ENCODE results near the gene COMMD4.

COMMD4 gene

GRCh38 chr15:75357976-75358673 is 22.3 kb downstream of the COMMD4 start:
- no peak for DNase-seq

DNA sequence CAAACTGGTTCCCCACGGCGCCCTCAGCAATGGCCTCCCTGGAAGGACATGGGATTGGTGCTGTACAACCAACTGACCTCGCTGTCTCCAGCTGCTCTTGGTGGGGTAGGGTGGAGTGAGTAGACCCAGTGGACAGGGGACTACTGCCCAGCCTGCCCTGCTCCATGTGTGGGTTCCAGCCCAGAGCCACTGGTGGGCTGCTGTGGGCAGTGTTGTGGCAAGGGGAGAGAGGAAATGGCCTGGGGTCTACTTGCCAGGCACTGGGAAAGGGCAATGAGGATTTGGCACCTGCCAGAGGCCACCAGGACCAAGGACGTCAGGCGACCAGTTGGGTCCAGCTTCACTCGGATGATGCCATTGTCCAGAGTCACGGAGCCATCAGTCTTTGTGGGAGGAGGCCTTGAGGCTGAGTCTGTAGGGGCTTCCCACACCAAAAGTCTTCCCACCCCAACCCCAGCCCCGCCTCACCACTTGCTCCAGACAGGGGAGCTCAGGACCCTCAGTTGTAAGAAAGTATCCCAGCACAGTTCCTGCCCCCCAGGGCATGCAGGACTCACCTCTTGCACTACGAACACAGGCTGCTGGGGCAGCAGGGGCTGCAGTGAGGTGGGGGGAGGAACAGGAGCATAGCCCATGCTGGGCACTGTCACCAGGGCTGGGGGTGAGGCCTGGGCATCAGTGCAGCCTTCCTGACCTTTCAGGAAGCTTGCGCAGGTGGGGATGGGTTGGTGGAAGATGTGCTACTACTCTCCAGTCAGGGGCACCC is 23.1 kb downstream of the COMMD4 start:
- no peak for DNase-seq

- no peak for DNase-seq
Measured at GRCh38 chr15:75359537-75360250, 23.8 kb downstream of the COMMD4 start.

DNA sequence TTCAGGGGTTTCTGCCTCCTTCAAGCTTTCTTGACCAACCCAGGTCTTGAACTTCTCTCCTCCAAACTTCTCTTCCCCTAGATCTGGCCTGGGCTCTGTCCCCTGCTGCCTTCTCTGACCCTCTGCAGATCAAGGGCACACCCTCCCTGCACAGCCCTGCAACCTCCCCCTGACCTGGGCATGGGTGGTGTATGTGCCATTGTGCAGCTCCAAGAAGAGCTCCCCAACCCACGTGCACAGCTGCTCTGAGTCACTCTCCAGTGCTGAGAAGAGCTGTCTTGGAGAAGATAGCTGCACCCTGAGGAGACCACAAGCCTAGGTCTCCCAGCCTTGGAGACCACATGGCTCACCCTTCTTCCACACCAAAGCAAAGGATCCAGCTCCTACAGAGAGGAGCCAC is 24.5 kb downstream of the COMMD4 start:
- no peak for DNase-seq

- no peak for DNase-seq
Measured at GRCh38 chr15:75360856-75361255, 25.0 kb downstream of the COMMD4 start.

DNA sequence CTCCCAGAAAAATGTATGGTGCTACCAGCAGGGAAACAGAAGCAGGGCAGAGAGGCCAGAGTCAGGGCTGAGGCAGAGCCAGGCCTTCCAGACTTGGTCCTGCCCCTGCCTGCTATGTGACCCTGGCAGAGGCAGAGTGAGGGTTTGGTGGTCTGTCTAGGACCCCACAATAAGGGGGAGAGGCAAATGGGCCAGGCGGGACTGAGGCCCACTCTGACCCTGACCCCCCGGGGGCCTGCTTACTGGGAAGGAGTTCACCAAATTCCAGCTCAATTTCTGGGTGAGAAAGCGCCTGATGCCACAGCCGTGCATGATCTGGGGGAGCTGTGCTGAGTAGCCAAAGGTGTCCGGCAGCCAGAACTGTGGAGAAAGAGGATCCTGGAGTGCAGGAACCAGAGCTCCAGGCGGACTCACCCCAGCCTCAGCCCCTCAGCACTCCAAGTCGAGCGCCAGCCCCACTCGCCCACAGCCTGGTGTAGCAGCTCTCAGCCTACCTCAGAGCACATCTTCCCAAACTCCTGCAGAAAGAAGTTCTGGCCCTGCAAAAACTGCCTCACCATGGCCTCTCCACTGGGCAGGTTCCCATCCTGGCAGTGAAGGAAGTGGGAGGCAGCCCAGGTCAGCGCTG is 25.6 kb downstream of the COMMD4 start:
- DNase-seq = no peak

DNA sequence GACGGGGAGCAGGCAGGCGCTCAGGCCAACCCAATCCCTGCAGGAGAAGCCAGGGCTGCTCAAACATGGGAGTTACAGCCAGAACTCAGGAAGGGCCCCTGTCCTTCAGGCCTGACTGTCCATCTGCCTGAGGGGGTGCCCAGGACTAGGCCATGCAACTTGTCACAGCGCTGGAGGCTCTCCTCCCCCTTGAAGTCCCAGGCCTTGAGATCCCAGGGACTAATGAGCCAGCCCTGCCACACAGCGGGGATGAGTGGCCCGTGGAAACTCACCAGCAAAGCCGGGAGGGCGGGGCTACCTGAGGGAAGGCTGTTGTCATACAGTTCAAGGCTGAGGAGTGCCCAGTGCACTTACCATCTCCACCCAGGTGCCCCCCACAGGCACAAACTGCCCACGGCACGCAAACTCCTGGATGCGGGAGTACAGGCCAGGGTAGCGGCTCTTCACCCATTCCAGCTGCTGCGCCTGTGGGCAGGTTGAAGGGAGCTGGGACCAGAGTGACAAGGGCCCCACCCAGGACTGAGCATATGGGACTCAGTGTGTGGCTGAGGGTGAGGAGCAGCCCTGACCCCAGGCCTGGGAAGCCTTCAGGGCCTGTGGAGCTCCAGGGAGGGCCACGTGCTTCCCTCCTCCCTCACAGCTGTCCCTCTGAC is 26.3 kb downstream of the COMMD4 start:
- DNase-seq = no peak

GRCh38 chr15:75362642-75363249 is 26.9 kb downstream of the COMMD4 start:
- DNase-seq = no peak

GRCh38 chr15:75363786-75364185 is 27.9 kb downstream of the COMMD4 start:
- no peak for DNase-seq

GRCh38 chr15:75364881-75365280 is 29.0 kb downstream of the COMMD4 start:
- DNase-seq = no peak

- no peak for DNase-seq
Measured at GRCh38 chr15:75366163-75366562, 30.3 kb downstream of the COMMD4 start.

DNA sequence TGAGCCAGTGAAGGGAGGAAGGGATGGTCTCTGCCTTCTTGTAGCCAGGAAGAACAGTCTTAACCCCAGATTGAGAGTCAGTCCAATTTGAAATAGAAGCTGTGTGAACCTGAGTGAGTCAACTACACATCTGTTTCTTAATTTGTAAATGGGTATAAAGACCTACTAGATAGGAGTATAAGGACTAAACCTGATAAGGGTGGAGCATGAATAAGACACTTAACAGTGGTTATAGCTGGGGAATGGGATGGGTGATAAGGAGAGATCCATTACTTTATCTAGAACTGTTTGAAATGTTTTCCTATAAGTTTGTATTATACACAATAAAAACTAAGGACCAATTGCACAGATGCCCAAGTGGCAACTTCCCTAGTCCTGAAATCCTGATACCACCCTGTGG is 31.1 kb downstream of the COMMD4 start:
- DNase-seq = no peak

DNA sequence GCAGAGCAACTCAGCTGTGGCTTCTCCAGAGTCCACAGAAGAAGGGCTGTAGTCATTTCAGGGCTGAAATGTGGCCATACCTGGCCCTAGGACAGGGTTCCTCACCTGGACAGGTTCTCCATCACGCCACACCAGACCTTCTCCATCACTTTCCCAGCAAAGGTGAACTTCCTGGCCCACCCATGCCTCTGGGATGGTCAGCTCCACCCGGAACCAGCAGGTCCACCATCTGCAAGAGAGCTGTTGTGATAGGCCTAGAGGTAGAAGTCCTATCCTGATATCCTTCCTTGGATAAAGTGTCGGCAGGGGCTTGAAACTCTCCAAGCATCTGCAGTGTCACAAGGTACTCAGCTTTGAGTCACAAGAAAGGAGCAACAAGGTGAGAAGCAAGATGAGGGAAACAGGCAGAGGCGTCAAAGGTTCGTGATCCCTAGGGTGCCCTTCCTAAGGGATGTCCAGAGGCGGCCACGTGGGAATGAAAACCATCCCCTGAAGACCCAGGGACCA is 31.6 kb downstream of the COMMD4 start:
- DNase-seq = no peak

- peak; percentile 98 for DNase-seq
Measured at GRCh38 chr15:75367913-75368688, 32.2 kb downstream of the COMMD4 start, which contains the start of gene MAN2C1. Gene MAN2C1 (minus strand): TSS chr15:75368607. CDS start chr15:75368583, 24 bp downstream.

GRCh38 chr15:75368689-75369239 is 32.9 kb downstream of the COMMD4 start:
- DNase-seq = peak; percentile 26

- no peak for DNase-seq
Measured at GRCh38 chr15:75369897-75370581, 34.2 kb downstream of the COMMD4 start.

DNA sequence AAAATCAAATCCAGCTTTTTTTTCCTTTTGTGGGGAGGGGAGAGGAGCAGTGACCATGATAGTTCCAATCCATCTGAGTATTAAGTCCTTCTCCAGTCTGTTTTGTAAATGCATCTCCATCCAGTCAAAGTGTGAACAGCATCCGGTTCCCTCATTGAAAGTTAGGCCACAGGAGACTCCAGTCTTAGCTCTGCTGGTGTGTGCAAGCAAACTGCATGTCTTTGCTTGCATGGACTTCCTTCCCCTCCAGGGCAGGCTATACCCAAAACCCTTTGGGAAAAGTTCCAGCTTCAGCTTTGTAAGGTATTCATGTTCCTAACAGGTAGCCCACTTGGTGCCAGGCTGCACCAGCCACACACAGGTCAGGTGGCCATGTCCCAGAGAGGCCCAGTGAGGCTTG is 35.6 kb downstream of the COMMD4 start:
- DNase-seq = no peak

DNA sequence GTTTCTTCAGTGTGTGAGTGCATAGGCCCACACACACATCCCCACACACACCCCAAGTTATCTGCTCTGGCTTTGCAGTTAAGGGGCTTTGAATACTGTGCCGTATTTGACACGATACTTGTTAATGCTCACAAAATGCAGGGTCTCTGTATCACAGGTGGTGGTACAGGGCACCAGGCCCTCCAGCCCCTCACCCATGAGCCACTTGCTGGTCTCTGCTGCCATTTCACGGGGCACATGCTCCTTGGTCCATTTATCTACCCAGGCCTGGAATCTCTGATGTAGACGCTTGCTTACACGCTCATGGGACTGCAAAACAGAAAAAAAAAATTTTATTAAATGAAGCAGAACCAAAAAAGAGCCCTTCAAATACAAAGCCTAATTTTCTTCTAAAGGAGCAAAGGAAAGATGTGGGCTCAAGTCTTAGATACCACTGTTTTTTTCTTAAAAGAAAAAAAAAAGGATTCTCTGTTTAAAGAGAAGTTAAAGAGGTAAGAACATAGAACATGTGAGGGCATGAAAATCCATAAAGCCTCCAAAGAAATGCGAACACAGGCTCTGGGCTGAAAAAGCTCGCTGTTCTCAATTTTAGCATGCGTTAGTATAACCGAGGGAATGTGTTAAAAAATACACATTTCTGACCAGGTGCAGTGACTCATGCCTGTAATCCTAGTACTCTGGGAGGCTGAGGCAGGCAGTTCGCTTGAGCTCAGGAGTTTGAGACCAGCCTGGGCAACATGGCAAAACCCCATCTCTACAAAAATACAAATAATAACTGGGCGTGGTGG is 36.2 kb downstream of the COMMD4 start:
- DNase-seq = no peak

DNA sequence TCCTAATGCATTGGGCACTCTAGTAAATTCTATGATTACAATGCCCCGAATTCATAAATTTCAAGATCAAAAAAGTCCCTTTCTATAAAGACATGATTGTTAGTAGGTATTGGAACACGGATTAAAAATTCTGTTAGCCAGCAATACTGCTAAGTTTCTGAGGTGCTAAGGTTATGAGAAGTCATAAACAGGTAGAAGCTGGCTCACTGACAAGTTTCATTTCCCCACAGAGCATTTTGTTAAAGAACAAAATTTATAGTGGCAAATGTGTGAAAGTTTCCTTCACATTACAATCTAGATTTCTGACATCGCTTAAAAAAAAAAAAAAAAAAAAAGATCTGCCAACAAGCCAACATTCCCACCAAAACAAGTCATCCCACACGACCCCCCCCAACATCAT is 44.9 kb downstream of the COMMD4 start:
- no peak for DNase-seq
